ENCODE measurements around the gene ATF3.
A peak's percentile ranks its signal among the peaks of the same experiment; 100 is the strongest.
"Not testable (repeated sequence)": the region's sequence is repeated elsewhere in the genome, so short reads cannot be mapped to it uniquely, and the experiment has no call there.

Gene ATF3

DNA sequence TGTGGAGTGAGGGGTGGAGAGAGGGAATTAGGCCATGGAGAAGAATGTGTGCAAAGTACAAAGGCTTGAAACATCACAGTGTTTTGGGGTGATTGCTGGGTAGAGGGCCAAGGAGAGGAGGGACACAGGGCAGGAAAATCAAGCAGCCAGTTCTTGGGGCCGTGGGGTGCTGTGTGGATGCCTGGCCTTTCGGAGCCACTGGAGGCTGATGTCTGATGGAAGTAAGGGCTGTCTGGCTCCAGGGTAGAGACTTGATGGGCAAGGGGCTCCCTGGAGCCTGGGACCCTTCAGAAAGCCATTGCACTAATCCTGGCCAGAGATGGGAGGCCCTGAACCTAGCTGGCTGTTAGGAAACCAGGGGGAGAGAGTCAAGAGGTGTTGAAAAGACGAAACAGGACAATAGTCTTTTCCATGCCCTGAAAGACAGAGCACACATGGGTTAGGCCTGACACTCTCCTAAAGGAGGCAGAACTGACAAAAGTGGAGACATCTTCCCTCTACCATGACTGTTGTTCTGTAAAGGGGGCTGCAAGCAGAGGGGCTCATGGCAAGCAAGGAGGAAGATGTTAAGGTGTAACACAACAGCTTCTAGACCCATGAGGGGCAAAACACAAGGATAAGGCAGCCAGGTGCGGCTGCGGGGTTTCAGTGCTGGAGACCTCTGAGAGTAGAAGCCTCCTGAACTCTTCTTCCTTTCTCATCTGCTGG is 21.0 kb downstream of the ATF3 start:
- DNase-seq: no peak

DNA sequence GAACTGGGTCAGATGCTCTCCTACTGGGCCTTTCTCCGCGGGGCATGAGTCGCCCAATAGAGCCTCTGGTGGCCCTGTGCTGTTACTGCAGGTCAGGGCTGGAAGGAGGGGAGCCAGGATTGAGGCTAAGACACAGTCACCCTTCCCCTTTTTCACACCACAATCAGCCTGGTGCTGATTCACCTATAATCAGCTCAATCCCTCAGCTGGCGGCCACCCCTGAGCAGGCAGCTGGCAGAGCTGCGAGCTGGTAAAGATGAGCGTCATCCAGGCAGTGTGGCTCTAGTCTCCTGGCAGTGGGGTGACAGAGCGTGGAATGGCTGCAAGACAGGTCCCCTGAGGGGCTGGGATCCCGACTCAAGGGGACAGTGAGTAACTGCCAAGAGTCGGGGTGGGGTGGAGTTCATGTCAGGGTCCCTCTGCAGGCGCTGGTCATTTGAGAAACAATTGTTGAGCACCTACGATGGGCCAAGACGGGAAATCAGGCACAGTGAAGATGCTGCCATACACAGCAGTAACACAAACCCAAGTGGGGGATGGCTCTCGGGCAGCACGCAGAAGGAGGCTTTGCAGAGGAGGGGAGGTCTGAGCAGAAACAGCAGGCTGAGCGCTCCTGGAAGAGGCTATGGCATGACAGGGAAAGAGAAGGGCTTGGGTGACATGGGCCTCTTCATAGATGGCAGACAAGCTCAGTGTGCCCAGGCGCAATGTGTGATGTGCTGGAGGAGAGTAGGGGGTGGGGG is 21.8 kb downstream of the ATF3 start:
- DNase-seq: peak; percentile 51

DNA sequence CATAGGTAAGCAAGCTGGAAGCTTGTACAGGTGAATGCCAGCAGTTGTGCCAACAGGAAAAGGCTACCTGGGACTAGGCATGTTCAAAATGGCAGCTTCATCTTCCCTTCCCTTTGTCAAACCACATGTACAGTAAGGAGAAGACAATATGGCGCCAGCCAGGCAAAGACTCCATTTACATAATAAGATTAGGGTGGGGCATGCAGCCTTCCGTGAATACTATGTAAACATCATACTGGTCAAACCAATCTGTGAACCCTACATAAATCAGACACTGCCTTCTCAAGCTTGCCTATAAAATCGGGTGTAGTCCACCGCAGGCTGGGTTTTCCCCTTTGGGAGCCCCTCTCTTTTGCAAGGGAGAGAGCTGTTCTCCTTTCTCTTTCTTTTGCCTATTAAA is 24.6 kb downstream of the ATF3 start:
- DNase-seq: no peak

DNA sequence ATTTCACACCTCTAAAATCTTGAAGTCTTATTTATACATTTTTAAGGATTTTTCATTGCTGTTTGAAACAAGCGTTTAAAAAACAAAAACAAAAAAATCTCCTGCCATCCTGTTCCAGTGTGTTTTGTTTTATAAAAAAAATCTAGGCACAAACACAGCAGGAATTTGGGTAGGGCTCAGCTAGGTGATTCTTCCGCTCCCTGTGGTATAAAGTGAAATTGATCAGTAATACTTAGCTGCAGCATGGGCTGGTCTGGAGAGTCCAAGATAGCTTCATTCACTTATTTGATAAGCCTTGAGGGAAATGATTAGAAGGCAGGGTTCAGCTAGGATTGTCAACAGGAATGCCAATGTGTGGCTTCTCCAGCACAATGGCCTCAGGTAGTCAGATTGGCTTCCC is 25.7 kb downstream of the ATF3 start:
- no peak for DNase-seq

DNA sequence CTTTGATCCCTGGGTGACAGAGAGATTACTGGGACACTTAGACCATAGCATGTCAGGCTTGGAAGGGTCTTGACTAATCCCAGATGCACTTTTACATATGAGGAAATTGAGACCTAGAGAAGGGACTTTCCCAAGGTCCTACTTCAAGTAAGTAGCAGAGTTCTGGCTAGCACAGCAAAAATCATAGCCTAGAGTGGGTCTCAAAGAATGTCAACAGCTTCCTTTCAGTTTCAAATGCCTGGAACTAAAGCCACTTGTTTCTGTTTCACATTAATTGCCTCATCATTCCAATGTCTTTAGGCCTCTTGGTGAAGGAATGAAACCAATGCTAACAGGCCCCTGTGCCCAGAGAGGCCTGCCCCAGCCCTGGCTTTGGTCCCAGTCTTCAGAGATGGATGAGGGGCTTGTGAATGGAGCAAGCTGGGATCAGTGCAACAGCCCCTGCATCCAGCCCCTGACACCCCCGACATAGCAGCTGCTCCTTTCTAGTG is 26.6 kb downstream of the ATF3 start:
- peak; percentile 60 for DNase-seq

DNA sequence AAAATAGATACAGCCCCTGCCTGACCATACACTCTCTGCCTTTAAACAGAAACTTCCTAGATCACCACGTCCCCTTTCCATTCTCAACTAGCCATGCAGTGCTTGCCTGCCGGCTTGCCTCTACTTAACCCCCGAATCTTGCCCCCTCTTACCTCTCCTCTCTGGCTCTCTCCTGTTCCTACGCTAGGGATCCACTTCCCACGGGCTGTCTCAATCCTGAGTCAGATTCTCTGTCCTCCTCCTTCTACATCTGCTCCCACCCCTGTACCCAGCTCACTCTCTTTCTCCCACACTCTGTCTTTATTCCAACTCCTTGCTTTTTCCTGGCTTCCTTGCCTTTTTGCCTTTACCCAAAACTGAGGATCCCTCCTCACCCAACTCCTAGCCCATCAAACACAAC is 29.3 kb downstream of the ATF3 start:
- peak; percentile 61 for DNase-seq

DNA sequence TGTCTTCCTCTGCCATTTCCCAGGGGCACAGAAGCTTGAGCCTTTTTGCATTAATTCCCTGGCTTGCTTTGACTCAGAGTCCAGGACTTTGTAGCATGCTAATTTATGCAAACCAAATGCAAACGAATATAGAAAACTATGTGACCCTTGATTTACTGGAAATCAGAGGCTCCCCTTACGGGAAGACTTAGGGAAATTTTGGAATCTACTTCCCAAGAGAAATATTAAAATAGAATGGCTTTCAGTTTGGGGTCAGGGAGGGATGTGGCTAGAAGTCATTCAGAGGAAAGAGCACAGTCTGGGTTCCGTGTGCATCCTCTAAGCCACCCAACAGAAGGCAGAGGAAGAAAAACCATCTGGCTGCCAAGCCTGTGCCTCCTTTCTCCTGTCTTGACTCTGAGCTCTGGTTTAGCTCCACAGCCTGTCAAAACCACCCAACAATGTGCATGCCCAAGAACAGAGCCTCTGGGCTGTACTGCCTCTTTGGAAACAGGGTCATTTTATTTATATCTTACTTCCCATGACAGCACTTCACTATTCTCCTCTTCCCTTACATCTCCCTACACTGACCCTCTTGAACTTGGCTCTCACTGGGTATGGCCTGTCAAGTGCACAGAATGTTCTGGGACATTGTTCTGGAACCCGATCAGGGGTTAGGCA is 30.1 kb downstream of the ATF3 start:
- DNase-seq: peak; percentile 89

DNA sequence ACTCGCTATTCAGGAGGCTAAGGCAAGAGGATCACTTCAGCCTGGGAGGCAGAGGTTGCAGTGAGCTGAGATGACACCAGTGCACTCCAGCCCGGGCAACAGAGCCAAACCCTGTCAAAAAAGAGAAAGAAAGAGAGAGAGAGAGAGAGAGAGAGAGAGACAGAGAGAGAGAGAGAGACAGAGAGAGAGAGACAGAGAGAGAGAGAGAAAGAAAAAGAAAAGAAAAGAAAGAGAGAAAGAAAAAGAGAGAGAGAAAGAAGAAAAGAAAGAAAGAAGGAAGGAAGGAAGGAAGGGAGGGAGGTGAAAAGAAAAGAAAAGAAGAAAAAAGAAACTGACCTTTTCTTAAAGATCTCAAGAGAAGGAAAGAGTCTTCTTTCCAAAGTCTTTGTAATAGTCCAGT is 31.0 kb downstream of the ATF3 start:
- DNase-seq: not testable (repeated sequence)

DNA sequence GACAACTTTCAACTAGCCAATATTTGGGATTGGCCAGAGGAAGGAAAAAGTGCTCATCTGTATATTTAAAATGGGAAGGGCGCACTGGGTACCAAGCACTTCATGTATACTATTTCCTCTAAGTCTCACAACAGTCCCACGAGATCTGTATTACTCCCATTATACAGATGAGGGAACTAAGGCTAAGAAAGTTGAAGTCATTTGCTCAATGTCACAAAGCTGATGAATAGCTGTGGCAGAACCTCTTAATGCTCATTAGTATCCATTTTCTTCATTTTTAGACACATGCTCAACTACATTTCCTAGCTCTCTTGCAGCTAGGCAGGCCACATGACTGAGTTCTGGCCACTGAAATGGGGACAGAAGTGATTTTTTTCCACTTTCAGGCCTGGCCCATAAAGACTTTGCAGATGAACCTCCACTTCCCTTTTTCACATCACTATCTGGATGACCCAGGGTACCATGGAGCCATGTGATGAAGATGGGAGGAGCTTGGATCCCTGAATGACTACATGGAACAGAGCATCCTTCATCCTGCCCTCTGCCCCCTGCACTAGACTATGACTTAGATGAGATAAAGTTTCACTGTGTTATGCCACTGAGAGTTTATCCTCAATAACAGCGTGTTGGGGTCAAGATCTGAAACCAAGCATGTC is 31.8 kb downstream of the ATF3 start:
- no peak for DNase-seq

DNA sequence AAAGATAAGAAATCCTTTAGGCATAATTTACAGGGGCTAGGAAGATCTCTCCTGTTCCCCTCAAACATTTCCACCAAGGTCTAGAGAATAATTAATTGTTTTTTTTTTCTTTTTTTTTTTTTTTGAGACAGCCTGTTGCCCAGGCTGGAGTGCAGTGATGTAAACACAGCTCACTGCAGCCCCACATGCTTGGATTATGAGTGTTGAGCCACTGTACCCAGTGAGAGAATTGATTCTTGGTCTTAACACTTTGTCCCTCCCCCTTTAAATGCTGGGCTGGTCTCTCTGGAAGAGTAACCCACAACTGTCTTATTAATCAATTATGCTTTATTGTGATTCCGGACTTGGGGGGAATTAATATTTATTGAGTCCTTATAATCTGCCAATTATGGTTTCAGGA is 33.4 kb downstream of the ATF3 start:
- DNase-seq: peak; percentile 49

DNA sequence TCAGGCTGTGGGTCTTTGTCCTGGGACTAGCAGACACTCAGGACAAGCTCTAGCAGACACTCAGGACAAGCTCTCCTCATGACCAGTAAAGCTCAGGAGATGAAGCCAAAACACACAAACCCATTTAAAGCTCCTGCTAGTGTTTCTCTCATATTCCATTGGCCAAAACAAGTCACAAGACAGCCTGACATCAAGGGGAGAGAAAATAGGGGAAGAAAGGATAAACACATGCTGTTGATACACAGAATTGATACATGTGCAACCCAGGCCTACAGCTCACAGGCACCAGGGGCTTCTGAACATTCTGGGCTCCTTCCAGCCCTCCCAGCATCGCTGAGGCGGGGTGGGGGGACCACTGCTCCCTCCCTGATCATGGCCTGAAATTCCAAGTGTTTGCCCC is 35.3 kb downstream of the ATF3 start:
- no peak for DNase-seq

DNA sequence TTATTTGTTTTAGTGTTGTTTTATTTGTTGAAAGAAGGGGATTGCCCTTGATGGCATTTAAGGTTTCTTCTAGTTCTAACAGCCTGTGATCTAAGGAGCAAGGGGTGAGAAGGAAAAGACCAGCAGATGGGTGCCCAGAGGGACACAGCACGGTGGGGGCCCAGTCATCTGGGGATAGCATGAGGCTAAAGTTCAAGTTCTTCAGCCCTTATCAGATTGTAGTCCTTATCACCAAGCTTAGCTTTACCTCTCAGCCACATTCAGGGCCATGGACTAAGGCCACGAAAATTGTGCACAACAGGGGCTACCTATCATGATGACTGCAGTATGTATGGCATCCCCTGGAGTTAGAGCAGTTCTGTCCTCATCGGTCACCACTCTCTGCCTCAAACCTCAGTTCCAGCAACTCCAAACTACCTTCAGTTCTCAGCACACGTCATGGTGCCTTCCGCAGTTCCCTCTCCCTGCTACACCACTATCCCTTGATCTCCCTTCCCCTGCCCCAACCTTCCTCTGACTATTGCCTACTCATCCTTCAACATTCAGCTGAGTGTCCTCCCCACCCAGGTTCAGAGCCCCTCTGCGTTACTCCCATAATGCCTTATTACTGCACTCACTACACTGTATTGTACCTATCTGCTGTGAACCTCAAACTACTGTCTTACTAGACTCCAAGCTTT is 36.4 kb downstream of the ATF3 start:
- DNase-seq: no peak

DNA sequence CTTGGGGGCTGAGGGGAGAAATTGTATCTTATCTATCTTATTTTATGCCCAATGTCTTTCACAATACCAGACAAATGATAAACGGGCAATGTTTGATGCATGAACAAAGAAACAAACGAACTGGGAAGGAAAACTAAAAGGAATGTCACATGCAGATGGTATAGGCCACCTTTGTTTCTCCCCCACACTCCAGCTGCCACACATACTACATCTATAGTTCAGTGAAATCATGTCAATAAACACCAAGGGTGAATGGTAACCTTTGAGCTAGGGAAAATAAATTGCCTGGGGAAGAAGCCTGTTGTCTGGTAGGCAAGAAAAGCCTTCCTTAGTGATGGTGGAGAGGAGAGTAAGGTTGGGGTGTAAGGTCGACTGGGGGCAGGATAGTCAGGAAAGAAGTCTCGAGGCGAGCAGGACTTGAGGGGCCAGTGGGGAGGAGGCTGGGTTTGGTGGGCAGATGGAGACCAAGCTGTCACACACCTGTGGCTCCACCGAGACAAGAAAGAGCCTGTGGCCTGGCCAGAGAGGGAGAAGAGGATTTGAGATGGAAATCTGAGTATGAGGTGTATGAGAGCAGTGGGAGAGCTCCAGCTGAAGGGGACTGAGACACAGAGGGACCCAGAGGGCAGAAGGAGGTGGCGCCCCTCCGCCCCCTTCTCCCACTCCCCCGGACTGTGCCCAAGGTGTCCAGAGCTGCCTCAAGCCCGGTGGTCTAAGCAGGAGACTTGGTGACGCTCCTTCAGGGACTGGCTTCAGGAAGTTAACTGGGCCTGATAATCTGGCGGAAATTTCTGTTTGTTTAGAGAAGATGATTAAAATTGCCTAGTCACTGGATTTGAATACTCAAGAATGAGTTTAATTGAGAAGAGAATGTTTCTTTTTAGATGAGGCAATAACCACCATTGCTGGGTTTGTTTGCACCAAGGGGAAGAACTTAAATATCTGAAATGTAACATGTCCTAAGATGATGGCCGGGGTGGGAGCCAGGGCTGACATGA is 37.3 kb downstream of the ATF3 start:
- no peak for DNase-seq

DNA sequence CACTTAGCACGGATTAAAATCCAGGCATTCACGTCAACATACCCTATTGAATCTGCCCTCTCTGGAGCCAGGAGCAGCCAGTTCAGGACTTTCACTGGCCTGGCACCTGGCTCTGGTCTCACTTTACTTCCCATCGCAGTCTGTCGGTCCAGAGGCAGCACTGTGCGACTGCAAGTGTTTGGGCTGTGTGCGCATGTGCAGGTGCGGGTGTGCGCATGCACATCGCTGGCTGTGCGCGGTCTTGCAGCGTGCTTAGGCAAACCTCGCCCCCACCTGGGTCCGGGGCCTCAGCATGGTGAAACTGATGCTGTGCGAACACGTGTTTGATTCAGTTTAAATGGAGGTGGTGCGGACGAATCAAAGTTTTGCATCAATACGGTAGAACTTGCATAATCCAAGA is 38.0 kb downstream of the ATF3 start:
- no peak for DNase-seq

DNA sequence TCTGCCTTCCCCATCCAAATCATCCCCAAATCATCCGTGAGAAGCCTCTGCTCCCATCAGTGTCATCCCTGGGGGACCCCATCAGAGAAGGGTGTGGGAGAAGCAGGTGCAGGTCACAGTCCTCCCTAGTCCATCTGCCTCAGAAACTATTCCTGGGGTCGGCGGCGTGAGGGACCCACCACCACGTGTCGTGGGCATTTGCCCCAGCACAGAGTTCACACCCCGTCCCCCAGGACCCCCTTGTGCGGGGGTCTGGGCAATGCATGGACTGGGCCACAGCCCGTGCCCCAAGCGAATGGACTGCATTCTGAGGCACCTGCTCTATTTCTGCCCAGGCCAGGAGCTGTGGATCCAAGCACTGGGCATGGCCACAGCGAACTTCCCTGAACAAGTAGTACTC is 38.4 kb downstream of the ATF3 start:
- no peak for DNase-seq

DNA sequence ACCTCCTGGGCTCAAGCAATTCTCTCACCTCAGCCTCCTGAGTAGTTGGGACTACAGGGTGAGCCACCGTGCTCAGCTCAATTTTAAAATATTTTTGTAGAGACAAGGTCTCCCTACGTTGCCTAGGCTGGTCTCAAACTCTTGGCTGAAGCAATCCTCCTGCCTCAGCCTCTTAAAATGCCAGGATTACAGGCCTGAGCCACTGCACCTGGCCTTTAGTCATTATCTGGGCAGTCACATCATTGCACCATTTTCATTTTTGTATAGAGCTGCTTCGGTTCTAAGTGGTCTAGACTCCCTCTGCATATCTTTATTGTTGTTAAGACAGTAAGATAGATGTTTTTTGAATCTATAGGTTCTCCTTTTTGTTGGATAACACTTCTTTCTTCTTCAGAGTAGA is 39.9 kb downstream of the ATF3 start:
- DNase-seq: no peak

DNA sequence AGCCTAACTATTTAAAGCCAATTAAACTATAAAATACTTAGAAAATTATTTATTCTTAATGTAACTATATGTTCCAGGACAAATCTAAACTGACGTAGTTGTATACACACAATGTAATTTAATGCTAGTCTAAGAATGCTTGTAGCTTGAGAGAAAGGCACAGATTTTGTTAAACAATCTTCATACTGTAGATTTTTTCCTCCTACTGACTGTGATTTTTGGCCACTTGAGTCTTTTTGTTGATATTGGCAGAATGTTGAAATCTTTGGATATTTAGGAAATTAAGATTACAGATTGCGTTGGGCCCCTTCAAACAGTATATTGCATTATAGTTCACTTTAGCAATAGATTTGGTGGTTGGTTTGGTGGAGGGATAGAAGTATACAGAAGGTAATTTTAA is 40.5 kb downstream of the ATF3 start:
- no peak for DNase-seq

DNA sequence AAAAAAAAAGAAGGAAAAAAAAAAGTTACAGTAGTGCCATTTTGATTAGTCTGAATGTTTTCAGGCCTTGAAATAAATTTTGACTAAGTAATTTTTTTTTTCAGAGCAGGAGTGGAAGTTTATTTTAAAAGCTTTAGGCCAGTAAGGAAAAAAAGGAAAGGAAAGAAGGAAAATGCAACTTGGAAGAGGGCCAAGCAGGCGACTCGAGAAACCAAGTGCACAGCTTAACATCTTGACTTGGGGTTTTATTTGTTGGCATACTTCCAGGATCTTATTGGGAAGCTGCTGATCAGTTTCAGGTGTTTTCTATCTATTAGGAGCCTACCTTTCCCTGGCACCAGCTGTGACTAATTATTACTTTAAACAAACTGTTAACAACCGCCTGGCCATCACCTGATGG is 41.7 kb downstream of the ATF3 start:
- no peak for DNase-seq

DNA sequence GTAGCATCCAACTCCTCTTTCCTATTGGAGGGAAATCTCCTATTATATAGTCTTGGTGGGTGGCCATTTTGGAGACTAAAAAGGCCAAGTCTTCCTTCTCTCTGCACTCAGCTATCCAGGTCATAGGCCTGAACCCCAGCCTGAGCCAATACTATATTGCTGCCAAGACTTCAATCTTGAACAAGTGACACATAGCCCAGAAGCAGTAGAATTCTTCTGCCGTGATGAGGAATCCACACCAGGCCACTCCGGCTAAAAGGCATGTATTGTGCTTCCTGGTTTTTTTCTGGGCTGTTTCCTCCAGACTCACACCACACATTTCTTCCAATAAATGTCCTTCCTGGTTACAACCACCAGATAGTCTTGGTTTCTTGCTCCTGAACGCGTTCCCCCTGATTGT is 43.0 kb downstream of the ATF3 start:
- DNase-seq: peak; percentile 61

DNA sequence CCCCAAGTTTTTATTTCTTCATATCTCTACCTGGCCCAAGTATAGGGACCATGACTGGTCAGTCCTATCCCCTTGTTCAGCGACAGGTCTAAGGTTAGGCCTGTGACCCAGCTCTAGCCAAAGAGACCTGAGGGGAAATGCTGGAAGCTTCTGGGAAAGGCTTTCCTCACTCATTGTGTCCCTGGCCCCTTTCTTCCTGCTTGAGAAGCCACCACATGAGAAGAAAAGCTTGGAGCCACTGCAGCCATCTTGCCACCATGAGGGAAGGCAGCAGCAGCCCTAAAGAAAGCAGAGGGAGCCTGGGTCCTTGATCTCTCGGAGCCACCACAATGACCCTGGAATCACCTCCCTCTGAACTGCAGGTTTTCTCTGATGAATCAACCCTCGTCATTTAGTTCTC is 43.4 kb downstream of the ATF3 start:
- DNase-seq: no peak

DNA sequence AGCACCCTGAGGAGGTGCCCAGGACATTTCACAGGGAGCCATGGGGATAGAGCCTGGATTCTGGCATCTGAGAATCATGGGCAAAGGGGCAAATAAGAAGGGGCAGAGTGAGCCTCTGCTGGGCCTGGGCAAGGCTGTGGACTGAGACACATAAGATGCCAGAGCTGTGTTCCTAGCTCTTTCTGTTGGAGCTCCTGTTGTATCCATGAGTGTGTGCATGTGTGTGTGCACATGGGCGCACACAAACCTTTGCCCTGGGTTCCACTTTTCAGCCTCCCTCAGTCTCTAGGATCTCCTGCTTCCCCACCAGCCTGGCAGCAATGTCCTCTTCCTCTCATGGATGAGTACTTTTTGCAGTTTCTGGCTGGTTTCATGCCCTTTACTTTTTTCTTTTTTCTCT is 44.0 kb downstream of the ATF3 start:
- no peak for DNase-seq

All from fibroblast of skin of right biceps (primary cell).